Suppressor macrophage (primary cell): ENCODE measurements around the gene WDR90.

ENCODE experiments used
- DNase-seq, 4 experiments: peaks; one replicate each; pipeline ENCODE4 v3.0.0-alpha.2; 2020 to 2022

The WDR90 gene

DNA sequence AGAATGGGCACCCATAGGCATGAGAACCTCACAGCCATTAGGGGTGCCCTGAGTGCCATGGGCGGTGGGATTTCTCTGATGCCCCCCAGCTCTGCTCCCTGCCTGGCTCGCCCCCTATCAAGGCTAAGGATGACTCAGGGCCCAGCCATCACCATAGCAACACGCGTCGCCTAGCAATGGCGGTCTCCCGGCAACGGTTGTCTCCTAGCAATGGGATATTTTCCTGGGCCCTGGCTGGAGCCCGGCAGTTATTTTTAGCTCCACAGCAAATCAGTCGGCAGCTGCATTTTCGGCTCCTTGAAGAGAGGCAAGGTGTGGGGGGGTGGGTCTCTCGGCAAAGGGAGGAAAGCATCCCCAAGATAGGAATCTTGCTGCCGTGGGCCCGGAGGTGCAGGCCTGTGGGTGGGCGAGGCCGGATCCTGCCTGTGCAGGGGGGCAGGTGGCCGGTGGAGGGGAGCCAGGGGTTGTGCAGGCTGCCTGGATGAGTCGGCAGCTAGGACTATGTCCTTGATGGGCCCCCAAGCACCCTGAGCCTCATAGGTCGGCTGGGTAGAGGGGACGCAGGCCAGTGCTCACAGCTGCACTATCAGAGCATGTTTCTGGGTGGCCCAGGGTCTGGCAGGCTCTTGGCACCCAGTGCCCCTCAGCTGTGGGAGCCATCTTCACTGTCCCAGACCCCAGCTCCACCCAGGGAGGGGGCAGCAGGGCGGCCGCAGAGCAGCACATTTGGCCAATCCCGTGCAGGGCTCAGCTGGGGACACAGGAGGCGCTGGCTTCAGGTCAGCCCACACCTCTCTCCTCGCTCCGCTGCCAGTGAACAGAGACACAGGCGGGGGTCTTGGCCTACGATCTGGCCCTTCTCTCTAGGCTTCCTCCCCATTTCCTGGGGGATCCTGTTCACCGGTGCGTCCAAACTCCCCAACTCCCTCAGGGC lies 60.7 kb downstream of the WDR90 start:
- peak in 1 of 4 experiments; percentile 16 for DNase-seq

DNA sequence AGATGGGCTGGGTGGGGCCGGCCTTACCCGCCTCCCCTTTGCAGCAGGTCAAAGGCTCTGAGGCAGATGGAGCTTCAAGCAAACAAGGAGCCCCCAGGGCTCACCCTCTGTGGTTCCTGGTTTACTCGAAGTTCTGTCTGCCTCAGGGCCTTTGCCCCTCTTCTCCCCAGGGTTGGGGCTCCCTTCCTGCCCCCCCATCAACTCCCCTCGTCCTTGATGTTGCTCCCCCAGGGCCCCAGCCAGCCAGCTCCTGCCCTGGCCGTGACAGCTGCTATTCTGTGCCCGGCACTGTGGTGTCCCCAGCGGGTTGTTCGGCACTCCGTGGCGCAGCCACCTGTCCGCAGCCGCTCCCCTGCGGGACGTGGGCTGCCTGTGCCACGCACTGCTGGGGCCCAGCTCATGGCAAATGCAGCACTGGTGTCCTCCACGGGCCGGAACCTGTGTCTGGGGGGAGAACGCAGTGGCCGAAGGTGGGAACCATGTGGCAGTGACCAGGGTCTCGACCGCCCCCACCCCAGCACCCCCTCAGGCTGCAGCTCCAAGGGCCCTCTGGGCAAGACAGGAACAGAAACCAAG lies 61.4 kb downstream of the WDR90 start:
- no peak for DNase-seq

DNA sequence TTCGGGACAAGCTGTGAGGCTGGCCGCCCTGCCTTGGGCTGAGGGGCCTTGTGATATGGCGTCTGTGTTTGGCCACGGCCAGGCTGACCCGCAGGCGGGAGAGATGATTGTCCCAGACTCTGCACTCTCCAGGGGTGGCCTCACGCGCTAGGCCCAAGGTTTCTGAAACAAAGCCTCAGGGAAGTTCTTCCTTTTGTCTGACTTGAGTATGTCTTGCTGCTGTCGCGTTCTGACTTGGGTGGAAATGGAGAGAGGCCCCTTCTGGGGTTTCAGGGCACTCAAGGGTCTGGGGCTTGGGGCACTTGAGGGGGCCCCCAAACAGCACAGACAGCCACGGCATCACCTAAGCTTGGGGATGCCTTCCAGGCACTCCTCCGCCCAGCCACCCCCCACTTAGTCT lies 61.9 kb downstream of the WDR90 start:
- DNase-seq = no peak

DNA sequence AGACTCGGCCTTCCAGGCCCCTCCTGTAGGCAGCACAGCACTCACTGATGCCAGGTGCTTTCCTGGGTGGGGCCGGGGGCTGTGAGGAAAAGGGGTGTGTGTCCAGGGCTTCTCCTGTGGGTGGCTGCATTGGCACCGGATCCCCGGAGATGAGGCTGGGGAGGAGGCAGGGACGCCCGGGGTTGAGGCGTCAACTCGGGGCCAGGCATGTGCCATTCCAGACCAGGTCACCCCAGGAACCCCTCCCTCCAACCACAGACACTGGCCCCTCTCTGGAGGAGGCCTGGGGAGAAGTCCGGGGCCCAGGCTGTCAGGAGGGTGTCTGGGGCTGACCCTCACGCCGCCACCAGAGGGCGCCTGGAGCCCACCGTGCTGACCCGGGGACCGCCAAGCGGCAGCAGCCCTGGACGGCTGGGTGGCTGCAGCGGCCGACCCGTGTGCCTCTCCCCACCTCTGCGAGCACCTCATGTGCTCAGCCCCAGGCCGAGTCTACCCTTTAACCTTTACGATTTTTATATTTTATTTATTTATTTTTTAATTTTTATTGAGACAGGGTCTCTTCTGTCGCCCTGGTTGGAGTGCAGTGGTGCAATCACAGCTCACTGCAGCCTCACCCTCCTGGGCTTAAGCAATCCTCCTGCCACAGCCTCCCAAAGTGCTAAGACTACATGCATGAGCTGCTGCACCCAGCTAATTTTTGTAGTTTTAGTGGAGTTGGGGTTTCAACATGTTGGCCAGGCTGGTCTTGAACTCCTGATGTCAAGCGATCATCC lies 62.6 kb downstream of the WDR90 start:
- DNase-seq = peak; percentile 80 to 93 (median 89)

DNA sequence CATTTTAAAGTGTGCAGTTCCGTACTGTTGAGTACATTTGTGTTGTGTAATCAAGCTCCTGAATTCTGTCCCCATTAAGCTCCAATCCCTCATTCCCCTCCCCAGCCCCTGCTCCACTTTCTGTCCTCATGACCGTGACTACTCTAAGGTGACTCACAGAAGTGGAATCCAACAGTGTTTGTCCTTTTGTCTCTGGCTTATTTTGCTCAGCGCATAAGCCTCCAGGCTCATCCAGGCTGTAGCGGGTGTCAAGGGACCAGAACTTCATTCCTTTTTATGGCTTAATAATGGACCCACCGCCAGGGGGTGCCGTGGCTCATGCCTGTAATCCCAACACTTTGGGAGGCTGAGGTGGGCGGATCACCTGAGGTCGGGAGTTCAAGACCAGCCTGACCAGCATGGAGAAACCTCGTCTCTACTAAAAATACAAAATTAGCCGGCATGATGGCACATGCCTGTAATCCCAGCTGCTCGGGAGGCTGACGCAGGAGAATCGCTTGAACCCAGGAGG lies 63.6 kb downstream of the WDR90 start:
- peak; percentile 61 to 82 (median 72) for DNase-seq

DNA sequence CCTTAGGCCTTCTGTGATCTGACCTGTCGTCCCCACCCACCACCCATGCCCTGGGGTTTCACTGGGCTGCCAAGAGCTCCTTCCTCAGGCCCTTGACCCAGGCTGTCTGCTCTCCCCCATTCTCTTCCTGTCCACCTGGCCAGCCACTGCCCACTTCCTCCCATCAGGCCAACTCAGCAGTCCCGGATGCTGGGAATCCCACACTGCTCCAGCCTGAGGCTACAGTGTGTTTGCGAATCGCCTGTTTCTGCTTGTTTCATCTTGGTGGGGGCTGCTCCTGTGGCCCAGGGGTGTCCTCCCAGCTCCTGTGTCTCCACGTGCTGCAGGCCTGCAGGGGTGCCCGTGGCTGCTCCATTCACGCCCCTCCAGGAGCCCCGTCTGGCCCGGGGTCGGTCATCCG lies 64.9 kb downstream of the WDR90 start:
- no peak for DNase-seq

DNA sequence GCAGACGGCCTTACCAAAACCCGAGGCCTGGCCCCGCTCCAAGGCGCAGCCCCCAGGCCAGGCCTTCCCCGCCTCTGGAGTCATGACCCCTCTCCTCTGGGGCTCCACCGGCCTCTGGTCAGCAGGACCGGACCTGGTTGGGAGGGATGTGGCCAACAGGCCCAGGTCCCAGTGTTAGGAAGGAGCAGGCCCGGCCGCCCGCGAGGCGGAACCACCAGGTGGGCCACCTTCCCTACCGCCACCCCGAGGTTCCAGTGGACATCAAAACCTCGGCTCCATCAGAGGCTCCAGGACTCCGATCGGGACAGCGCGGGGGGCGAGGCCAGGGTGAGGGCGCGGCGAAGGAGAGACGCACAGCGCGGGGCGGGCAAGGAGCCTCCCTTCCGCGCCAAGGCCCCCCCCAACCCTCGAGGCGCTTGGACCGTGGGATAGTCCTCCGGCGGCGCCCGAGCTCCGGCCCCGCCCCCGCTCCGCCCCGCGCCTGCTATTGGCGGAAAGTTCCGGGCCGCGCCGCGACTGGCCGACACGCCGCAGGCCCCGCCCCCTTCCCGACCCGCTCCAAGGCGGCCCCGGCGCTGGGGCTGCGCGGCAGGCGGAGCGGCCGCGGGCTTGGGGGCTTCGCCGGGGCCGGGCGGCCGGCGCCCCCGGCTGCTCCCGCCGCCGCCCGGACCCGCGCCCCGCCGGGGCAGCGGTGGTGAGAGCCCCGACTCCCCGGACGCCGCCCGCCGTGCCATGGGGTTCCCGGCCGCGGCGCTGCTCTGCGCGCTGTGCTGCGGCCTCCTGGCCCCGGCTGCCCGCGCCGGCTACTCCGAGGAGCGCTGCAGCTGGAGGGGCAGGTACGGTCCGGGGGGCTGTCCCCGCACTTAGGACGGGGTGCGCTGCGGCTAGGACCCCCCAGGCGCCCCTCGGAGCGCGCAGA lies 65.7 kb downstream of the WDR90 start, which contains the start of gene METRN:
Gene METRN, plus strand, starts transcription at position 561 of the 919 bp plus-strand sequence. Its CDS starts 172 bp downstream, at position 733.
- peak; percentile 88 to 97 (median 93) for DNase-seq

DNA sequence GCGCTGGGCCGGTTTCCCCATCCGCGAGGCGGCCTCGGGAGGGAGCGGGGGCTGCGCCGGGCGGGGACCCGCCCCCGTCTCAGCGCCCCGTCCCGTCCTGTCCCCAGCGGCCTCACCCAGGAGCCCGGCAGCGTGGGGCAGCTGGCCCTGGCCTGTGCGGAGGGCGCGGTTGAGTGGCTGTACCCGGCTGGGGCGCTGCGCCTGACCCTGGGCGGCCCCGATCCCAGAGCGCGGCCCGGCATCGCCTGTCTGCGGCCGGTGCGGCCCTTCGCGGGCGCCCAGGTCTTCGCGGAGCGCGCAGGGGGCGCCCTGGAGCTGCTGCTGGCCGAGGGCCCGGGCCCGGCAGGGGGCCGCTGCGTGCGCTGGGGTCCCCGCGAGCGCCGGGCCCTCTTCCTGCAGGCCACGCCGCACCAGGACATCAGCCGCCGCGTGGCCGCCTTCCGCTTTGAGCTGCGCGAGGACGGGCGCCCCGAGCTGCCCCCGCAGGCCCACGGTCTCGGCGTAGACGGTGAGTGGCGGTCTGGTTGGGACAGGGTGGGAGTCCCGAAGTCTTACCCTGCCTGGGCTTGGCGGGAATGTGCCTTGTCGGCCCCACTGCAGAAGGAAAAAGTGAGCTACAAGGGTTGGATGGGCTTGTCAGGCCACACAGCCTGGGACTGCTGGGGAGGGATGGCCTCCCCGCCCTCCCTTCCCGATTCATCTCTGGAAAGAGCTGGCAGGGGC lies 66.5 kb downstream of the WDR90 start:
- peak in 3 of 4 experiments; percentile 11 to 57 (median 36) for DNase-seq

DNA sequence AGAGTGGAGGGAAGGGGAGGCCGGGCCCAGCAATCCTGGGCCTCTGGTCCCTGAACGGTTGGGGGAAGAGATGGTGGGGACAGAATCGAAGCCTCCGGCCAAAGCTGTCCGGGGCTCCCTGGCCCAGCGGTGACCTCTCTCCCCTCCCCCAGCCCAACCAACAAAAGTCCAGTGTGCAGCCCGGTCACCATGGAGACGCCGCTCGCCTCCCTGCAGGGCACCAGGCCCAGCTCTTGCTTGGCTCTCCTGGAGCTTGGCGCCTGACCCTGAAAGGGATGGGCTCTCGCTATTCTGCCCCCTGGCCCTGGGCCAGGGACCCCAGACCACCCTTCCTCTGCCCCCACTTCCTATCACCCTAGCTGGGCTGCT lies 67.0 kb downstream of the WDR90 start:
- no peak for DNase-seq

DNA sequence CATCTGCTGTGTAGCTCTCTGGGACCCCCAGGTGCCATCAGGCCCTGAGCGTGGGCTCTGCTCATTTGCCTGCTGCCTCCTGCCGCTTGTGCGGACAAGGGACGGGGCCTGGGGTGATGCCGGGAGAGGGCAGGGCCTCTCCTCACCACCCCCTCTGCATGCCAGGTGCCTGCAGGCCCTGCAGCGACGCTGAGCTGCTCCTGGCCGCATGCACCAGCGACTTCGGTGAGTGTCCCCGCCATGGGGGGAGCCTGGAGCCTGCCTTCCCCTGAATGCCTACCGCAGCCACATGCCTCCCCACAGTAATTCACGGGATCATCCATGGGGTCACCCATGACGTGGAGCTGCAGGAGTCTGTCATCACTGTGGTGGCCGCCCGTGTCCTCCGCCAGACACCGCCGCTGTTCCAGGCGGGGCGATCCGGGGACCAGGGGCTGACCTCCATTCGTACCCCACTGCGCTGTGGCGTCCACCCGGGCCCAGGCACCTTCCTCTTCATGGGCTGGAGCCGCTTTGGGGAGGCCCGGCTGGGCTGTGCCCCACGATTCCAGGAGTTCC lies 67.7 kb downstream of the WDR90 start:
- DNase-seq = no peak
